ENCODE measurements around the gene SNX17. TPM values are rescaled to one million over a fixed set of nuclear protein-coding genes. Genes with fewer than 3 reads are reported as not detected.

Gene SNX17
- total RNA-seq, 4 donors from 2014 or later = 47.2 to 91.5 (median 56.3) TPM

DNA sequence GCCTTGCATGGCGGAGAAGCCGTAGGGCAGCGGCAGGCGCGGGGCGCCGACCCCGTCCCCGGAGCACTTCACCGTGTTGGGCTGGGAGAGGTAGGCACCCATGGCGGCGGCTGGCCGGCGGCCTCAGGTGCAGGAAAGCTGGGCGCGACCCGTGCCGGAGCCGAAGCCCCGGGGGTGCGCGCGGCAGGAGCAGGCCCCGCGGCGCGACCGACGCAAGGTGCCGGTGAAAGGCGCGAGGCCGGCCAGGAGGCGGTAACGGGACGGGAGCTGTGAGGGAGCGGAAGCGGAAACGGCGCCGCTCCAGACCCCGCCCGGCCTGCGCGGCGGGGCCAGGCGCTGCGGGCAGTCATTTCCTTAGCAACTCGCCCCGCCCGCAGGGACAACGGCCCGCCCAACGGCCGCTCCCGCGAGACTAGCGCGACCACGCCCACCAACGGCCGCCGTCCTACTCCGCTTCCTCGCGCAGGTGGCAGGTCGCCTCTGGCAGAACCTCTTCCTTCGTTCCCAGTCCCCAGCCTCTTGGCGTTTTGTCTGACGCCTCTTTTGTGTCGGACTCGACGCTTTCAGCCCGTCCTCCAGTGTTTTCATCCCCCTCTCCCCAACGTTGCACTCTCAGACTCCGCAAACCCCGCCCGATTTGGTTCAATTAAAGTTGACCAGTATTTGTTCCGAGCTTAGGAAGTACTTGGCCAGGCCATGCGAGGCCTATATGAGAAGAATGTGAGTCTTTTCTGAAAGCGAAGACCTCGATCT, 39.1 kb downstream of the SNX17 start, which contains the start of gene PPM1G:
Gene PPM1G, minus strand, starts transcription at position 271 of the 753 bp plus-strand sequence. Its CDS starts 169 bp downstream, at position 102.
- peak; percentile 94 to 95 for ATAC-seq
- Histone ChIP-seq H3K27ac (peak within 1 kb of the TSS; percentile 89 to 97 (median 94)), H3K9me3 (no peaks in the 10 kb centered on the region), H3K36me3 (no peaks in the 10 kb centered on the region), H3K4me3 (peak within 1 kb of the TSS; percentile 74 to 98 (median 96)), H3K27me3 (no peaks in the 10 kb centered on the region), H3K4me1 (peaks cover 15 to 24% of the 10 kb centered on the region in 2 donors)
- intact Hi-C loops (cut with DNase I; ENCODE audit: low total_unique reads) (loop anchor here (1.0 to 2.0 kb wide), 4 partner anchors 19 to 220 kb away; partner anchors contain the start of genes CCDC121, GPN1, GTF3C2 and NRBP1), in situ Hi-C loops (cut with MboI; ENCODE audit: low sequenced_read_pairs in 4 of 4) (no loop called here)
- peak in 2 of 5 experiments; percentile 12 to 16 for TF ChIP-seq CTCF (IDR thresholded peaks at IDR 0.05 in 4 of 5, conservative IDR thresholded peaks at IDR 0.05 in 1 of 5)
- TF ChIP-seq POLR2A (IDR thresholded peaks at IDR 0.05) = peak; percentile 57 to 72
- peak; percentile 90 to 92 for DNase-seq

DNA sequence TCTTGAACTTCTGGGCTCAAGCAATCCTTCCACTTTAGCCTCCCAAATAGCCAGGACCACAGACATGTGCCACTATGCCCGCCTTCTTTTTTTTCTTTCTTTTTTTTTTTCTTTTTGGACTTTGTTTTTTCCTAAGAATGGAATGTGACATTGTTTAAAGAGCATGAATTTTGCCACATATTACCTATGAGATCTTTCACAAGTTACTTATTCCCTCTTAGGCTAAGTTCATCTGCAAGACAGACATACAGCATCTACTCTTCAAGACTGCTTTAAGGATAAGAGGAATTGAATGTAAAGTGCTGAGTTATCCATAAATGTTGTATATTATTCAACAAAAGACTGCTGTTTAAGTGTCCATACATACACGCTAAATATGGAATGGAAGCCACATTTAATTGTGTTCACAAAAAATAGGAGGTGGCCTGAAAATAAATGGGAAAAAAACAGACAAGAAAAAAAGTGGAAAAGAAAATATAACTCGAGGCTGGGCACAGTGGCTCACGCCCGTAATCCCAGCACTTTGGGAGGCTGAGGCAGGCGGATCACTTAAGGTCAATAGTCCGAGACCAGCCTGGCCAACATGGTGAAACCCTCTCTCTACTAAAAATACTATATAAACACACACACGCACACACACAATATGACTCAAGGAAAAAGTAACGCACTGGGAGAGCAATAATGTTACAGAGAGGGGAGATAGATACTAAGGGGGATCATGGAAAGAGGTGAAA, 42.2 kb downstream of the SNX17 start:
- DNase-seq (no peak), ATAC-seq (no peak)
- intact Hi-C loops (cut with DNase I; ENCODE audit: low total_unique reads) (no loop called here), in situ Hi-C loops (cut with MboI; ENCODE audit: low sequenced_read_pairs in 4 of 4) (no loop called here)
- H3K4me3 ChIP-seq = no peak overlapping the region
- no peaks in the 10 kb centered on the region for H3K27me3 ChIP-seq
- H3K27ac ChIP-seq = no peak overlapping the region
- TF ChIP-seq POLR2A (IDR thresholded peaks at IDR 0.05) (no peak), CTCF (IDR thresholded peaks at IDR 0.05 in 4 of 5, conservative IDR thresholded peaks at IDR 0.05 in 1 of 5) (no peak)
- H3K9me3 ChIP-seq = no peaks in the 10 kb centered on the region
- H3K4me1 ChIP-seq = peaks cover 12 to 19% of the 10 kb centered on the region in 2 donors
- no peaks in the 10 kb centered on the region for H3K36me3 ChIP-seq

GRCh38 chr2:27416151-27416550, 45.7 kb downstream of the SNX17 start:
- Histone ChIP-seq H3K9me3 (no peaks in the 10 kb centered on the region), H3K4me3 (no peak overlapping the region), H3K27me3 (no peaks in the 10 kb centered on the region), H3K27ac (no peak overlapping the region), H3K36me3 (no peaks in the 10 kb centered on the region), H3K4me1 (no peaks in the 10 kb centered on the region)
- in situ Hi-C loops (cut with MboI; ENCODE audit: low sequenced_read_pairs in 4 of 4) (no loop called here), intact Hi-C loops (cut with DNase I; ENCODE audit: low total_unique reads) (no loop called here)
- no peak for TF ChIP-seq POLR2A (IDR thresholded peaks at IDR 0.05)
- no peak for TF ChIP-seq CTCF (IDR thresholded peaks at IDR 0.05 in 4 of 5, conservative IDR thresholded peaks at IDR 0.05 in 1 of 5)
- no peak for DNase-seq
- ATAC-seq = no peak

GRCh38 chr2:27420996-27421395, 50.6 kb downstream of the SNX17 start:
- no peaks in the 10 kb centered on the region for H3K4me1 ChIP-seq
- H3K27me3 ChIP-seq = no peaks in the 10 kb centered on the region
- H3K4me3 ChIP-seq = no peak overlapping the region
- no peaks in the 10 kb centered on the region for H3K9me3 ChIP-seq
- DNase-seq (no peak), ATAC-seq (no peak)
- no peaks in the 10 kb centered on the region for H3K36me3 ChIP-seq
- TF ChIP-seq CTCF (IDR thresholded peaks at IDR 0.05 in 4 of 5, conservative IDR thresholded peaks at IDR 0.05 in 1 of 5) = no peak
- no peak for TF ChIP-seq POLR2A (IDR thresholded peaks at IDR 0.05)
- no peak overlapping the region for H3K27ac ChIP-seq
- intact Hi-C loops (cut with DNase I; ENCODE audit: low total_unique reads) (no loop called here), in situ Hi-C loops (cut with MboI; ENCODE audit: low sequenced_read_pairs in 4 of 4) (no loop called here)

Measured in gastrocnemius medialis (tissue), 4 donors.